Stimulated activated CD4-positive, alpha-beta T cell treated with anti-CD3 and anti-CD28 coated beads, Interleukin-15, amount 100 ng/mL, for 48 hours (primary cell): ENCODE data around the gene MITF.

ENCODE experiments used
- DNase-seq, 2 donors: peaks; one replicate each; pipeline ENCODE4 v3.0.0-alpha.2; 2020; ENCODE audit warnings: low read depth in 2 of 2

MITF gene

GRCh38 chr3:69963643-69964042, 224.4 kb downstream of the MITF start:
- no peak for DNase-seq

GRCh38 chr3:69967156-69967555, 227.9 kb downstream of the MITF start:
- no peak for DNase-seq

- no peak for DNase-seq
Observed at GRCh38 chr3:69970827-69971226, 231.6 kb downstream of the MITF start.

- no peak for DNase-seq
Observed at GRCh38 chr3:69972672-69973071, 233.4 kb downstream of the MITF start.

- DNase-seq, result no peak
Observed at GRCh38 chr3:69976021-69976420, 236.8 kb downstream of the MITF start.

GRCh38 chr3:69983546-69984265, 244.4 kb downstream of the MITF start:
- no peak for DNase-seq

GRCh38 chr3:69985266-69985665, 246.0 kb downstream of the MITF start:
- DNase-seq, result no peak

- DNase-seq, result no peak
Observed at GRCh38 chr3:69986419-69986818, 247.2 kb downstream of the MITF start.

GRCh38 chr3:69987833-69988232, 248.6 kb downstream of the MITF start:
- DNase-seq, result no peak

GRCh38 chr3:69993757-69994156, 254.5 kb downstream of the MITF start:
- no peak for DNase-seq

- DNase-seq, result no peak
Observed at GRCh38 chr3:69994919-69995318, 255.7 kb downstream of the MITF start.

GRCh38 chr3:69997631-69998307, 258.5 kb downstream of the MITF start:
- DNase-seq, result no peak

GRCh38 chr3:69998759-69999139, 259.5 kb downstream of the MITF start:
- no peak for DNase-seq

- DNase-seq, result no peak
Observed at GRCh38 chr3:69999140-70000027, 260.1 kb downstream of the MITF start, which contains the start of gene SAMMSON. SAMMSON (plus strand) TSS chr3:69999733.

- DNase-seq, result no peak
Observed at GRCh38 chr3:70000028-70000410, 260.8 kb downstream of the MITF start.

- DNase-seq, result no peak
Observed at GRCh38 chr3:70000563-70001081, 261.4 kb downstream of the MITF start.

GRCh38 chr3:70003119-70003518, 263.9 kb downstream of the MITF start:
- no peak for DNase-seq

GRCh38 chr3:70006089-70006488, 266.8 kb downstream of the MITF start:
- no peak for DNase-seq

GRCh38 chr3:70010346-70010745, 271.1 kb downstream of the MITF start:
- DNase-seq, result no peak

GRCh38 chr3:70011582-70011981, 272.3 kb downstream of the MITF start:
- no peak for DNase-seq
